Omental fat pad (tissue), 4 donors: ENCODE data around the gene KDM6A. TPM values are rescaled to one million over a fixed set of nuclear protein-coding genes. Genes with fewer than 3 reads are reported as not detected.
"Not testable (repeated sequence)": the region's sequence is repeated elsewhere in the genome, so short reads cannot be mapped to it uniquely, and the experiment has no call there.

ENCODE experiments used
- ATAC-seq: fragments of 150-250 bp; one replicate; pipeline ENCODE4 v1.9.1; 2016; ENCODE audit warnings: mild to moderate bottlenecking, moderate library complexity; ENCODE audit not compliant: low FRiP score
- DNase-seq: peaks from one replicate; pipeline ENCODE4 v3.0.0-alpha.2; 2019; ENCODE audit warnings: low spot score
- CTCF ChIP-seq, 3 donors: fragments of 450-650 bp; IDR thresholded peaks; one replicate each; pipeline ENCODE4 v1.5.1; 2016 to 2017; ENCODE audit warnings: antibody characterized with exemption in 3 of 3, mild to moderate bottlenecking in 3 of 3, moderate library complexity in 2 of 3
- total RNA-seq, 4 donors: library from RNA; depleted of rRNA; stranded (reverse); fragments of >200 nt; gene quantifications; one replicate each; pipeline ENCODE4 v1.1.0, GENCODE V29; 2016

Gene KDM6A
- total RNA-seq, 4 donors from 2014 or later, result 24.4 to 41.3 (median 29.9) TPM

DNA sequence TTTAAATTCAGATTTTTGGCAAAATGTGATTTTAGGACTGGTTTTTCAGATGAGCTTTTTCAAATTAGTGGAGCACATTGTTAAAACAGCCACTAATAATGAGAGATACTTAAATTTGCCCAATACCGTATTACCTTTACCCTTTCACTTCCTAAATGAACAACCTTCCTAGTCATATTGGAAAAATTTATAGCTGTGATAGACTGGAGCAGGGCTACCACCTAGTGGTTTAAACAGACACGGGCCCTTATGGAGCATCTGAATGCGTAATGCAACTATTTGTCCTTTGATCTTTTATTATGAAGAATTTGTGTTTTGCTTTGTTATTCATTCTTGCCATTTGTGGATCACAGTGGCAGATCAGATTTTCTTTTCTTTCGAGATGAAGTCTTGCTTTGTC is 72.7 kb downstream of the KDM6A start:
- no peak for ATAC-seq
- no peak for TF ChIP-seq CTCF (IDR thresholded peaks at IDR 0.05)
- no peak for DNase-seq

DNA sequence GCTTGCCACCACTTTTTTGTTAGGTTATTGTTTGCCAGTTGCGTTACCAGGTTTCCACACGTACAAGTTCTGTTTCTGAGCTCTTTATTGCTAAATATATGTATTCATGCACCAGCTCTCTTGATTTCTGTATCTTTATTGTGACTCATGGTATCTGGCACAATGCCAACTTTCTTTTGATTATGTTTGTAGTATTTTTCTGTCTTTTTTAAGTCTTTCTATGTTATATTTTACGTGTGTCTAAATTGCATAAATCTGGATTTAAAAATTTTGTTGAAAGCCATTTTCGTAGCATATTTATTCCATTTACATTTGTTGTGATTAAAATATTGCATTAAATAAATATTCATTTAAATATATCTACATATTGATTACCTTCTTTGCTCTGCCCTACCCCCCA is 73.8 kb downstream of the KDM6A start:
- ATAC-seq (no peak), DNase-seq (no peak)
- TF ChIP-seq CTCF (IDR thresholded peaks at IDR 0.05), result no peak

DNA sequence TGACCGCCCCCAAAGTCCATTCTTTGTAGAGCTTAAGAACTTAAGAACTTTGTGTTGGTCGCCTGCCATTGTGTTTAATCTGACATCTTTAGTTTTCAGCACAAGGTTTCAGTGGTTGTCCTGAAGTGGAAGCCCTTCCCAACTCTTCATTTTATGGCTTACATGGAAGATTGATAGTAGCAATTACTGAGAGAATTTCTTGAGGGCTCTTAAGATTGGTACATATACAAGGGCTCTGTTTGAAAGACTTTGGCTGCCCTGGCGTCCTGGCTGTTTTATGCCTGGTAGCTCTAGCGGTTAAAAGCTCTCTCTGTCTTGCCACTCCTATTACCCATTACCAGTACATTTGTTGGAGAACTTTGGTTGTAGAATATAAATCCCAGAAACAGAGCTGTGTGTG is 75.0 kb downstream of the KDM6A start:
- ATAC-seq, result no peak
- no peak for DNase-seq
- no peak for TF ChIP-seq CTCF (IDR thresholded peaks at IDR 0.05)

GRCh38 chrX:44948406-44948805 is 75.4 kb downstream of the KDM6A start:
- ATAC-seq, result no peak
- no peak for TF ChIP-seq CTCF (IDR thresholded peaks at IDR 0.05)
- no peak for DNase-seq

GRCh38 chrX:44949125-44949524 is 76.1 kb downstream of the KDM6A start:
- no peak for TF ChIP-seq CTCF (IDR thresholded peaks at IDR 0.05)
- ATAC-seq, result no peak
- DNase-seq, result no peak

GRCh38 chrX:44950471-44951366 is 77.7 kb downstream of the KDM6A start:
- not testable (repeated sequence) for ATAC-seq, DNase-seq

DNA sequence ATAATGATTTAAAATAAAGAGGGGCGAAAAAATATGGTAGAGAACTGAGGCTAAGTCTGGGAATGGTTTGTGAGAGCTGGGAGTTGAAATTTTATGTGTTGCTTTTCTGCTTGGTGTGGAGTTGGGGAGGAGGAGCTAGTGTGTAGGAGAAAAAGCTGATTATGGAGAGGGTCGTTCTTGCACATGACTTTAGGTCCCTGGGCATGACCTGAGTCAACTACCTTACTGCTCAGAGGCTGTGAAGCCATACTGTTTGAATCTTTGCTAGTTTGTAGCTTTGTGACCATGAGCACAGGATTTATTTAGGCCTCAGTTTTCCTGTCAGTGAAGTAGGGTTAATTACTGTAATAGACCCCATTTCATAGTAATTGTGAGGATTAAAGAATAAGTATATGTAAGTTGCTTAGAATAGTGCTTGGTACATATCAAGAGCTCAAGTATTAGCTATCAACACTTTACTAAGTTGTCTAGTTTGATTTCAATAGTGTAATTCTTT is 78.6 kb downstream of the KDM6A start:
- no peak for DNase-seq
- TF ChIP-seq CTCF (IDR thresholded peaks at IDR 0.05), result no peak

More for the DNA sequence above, 78.6 kb downstream of the KDM6A start:
- ATAC-seq, result no peak
